Hepatocyte (in vitro differentiated cells): ENCODE measurements around the gene CCDC9. TPM values are rescaled to one million over a fixed set of nuclear protein-coding genes. Genes with fewer than 3 reads are reported as not detected.

Source experiments
- DNase-seq: peaks from one replicate; pipeline ENCODE4 v3.0.0-alpha.2; 2016; ENCODE audit warnings: low spot score
- H2AFZ ChIP-seq: fragments of 200-600 bp; sonication (generic); 2 replicates; pipeline ENCODE4 v1.6.0; 2016; ENCODE audit warnings: antibody characterized with exemption, mild to moderate bottlenecking
- H3K27ac ChIP-seq: fragments of 200-600 bp; sonication (generic); 2 replicates; pipeline ENCODE4 v1.5.1; 2016; ENCODE audit warnings: mild to moderate bottlenecking
- H3K27me3 ChIP-seq: fragments of 200-600 bp; sonication (generic); 2 replicates; pipeline ENCODE4 v1.6.1; 2016
- H3K36me3 ChIP-seq: fragments of 200-600 bp; sonication (generic); replicated peaks from 2 replicates; pipeline ENCODE4 v1.5.1; 2016; ENCODE audit warnings: low read depth; ENCODE audit not compliant: insufficient read depth
- H3K4me1 ChIP-seq: fragments of 200-600 bp; sonication (generic); 2 replicates; pipeline ENCODE4 v1.5.1; 2016; ENCODE audit warnings: mild to moderate bottlenecking, moderate library complexity; ENCODE audit not compliant: insufficient read depth
- H3K4me2 ChIP-seq: fragments of 200-600 bp; sonication (generic); 2 replicates; pipeline ENCODE4 v1.6.0; 2016
- H3K4me3 ChIP-seq: fragments of 200-600 bp; sonication (generic); 2 replicates; pipeline ENCODE4 v1.5.1; 2016; ENCODE audit warnings: mild to moderate bottlenecking
- H3K79me2 ChIP-seq: fragments of 200-600 bp; sonication (generic); 2 replicates; pipeline ENCODE4 v1.6.0; 2017; ENCODE audit warnings: mild to moderate bottlenecking
- H3K9me2 ChIP-seq: fragments of 200-600 bp; sonication (generic); replicated peaks from 2 replicates; pipeline ENCODE4 v1.6.0; 2017; ENCODE audit warnings: mild to moderate bottlenecking; ENCODE audit not compliant: insufficient read depth
- H3K9me3 ChIP-seq: fragments of 200-600 bp; sonication (generic); 2 replicates; pipeline ENCODE4 v1.5.1; 2016; ENCODE audit warnings: low read depth, mild to moderate bottlenecking
- H4K20me1 ChIP-seq: fragments of 200-600 bp; sonication (generic); 2 replicates; pipeline ENCODE4 v1.6.0; 2016; ENCODE audit warnings: mild to moderate bottlenecking; ENCODE audit not compliant: insufficient read depth, poor library complexity, severe bottlenecking
- EZH2 ChIP-seq: fragments of 200-600 bp; sonication (generic); IDR thresholded peaks from 2 replicates; pipeline ENCODE4 v1.6.1; 2016; ENCODE audit warnings: antibody characterized with exemption, mild to moderate bottlenecking, borderline replicate concordance
- EZH2phosphoT487 ChIP-seq: fragments of 200-600 bp; sonication (generic); IDR thresholded peaks from one replicate; pipeline ENCODE4 v1.6.1; 2018; ENCODE audit warnings: antibody characterized with exemption, mild to moderate bottlenecking, low read depth, moderate library complexity; ENCODE audit not compliant: unreplicated experiment, severe bottlenecking
- WGBS: methylation state at CpG from one replicate; pipeline ENCODE4 v1.1.6; 2016; ENCODE audit warnings: low lambda C conversion rate; ENCODE audit errors: missing lambda C conversion rate; 5-methylcytosine and 5-hydroxymethylcytosine counted together
- polyA plus RNA-seq: library from polyadenylated mRNA; unstranded; fragments of >200 nt; fragmentation: Nextera tagmentation; extraction: Ambion mirVana; gene quantifications from 2 replicates; pipeline ENCODE4 v1.2.1, GENCODE V29; 2016
- total RNA-seq: library from RNA; depleted of rRNA; stranded (reverse); fragments of >200 nt; gene quantifications from 2 replicates; pipeline ENCODE4 v1.2.3, GENCODE V29; 2014
- TF ChIP-seq, protein P1 (sequence below): fragments of 200-600 bp; sonication (generic); IDR thresholded peaks from 2 replicates; pipeline ENCODE4 v1.5.1; 2016; ENCODE audit warnings: antibody characterized with exemption, mild to moderate bottlenecking; ENCODE audit not compliant: poor library complexity

CCDC9 gene
- total and polyA plus RNA-seq, 2 experiments from 2014 or later = 7.9 to 13.0 TPM

DNA sequence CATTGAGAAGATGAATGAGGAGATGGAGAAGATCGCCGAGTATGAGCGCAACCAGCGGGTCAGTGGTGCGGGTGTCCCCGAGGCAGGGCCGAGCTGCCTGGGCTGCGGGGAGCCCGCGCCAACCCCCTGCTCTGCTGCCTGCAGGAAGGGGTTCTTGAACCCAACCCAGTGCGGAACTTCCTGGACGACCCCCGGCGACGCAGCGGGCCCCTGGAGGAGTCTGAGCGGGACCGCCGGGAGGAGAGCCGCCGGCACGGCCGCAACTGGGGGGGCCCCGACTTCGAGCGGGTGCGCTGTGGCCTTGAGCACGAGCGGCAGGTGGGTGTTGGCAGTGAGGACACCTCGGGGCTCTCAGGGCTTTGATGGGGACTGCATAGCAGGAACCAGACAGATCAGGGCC lies 8.3 kb downstream of the CCDC9 start:
- no peak for DNase-seq
- Histone ChIP-seq H3K27me3 (no peaks in the 10 kb centered on the region), H3K36me3 (no peaks in the 10 kb centered on the region), H3K79me2 (peaks cover 4% of the 10 kb centered on the region), H3K9me2 (no peaks in the 10 kb centered on the region), H3K4me2 (no peak overlapping the region), H3K4me1 (no peaks in the 10 kb centered on the region), H3K27ac (no peak overlapping the region), H3K4me3 (no peak overlapping the region), H2AFZ (no peak overlapping the region), H3K9me3 (no peaks in the 10 kb centered on the region), H4K20me1 (no peaks in the 10 kb centered on the region)
- TF ChIP-seq EZH2phosphoT487 (no peak), EZH2 (no peak)
- TF ChIP-seq, protein P1, sequence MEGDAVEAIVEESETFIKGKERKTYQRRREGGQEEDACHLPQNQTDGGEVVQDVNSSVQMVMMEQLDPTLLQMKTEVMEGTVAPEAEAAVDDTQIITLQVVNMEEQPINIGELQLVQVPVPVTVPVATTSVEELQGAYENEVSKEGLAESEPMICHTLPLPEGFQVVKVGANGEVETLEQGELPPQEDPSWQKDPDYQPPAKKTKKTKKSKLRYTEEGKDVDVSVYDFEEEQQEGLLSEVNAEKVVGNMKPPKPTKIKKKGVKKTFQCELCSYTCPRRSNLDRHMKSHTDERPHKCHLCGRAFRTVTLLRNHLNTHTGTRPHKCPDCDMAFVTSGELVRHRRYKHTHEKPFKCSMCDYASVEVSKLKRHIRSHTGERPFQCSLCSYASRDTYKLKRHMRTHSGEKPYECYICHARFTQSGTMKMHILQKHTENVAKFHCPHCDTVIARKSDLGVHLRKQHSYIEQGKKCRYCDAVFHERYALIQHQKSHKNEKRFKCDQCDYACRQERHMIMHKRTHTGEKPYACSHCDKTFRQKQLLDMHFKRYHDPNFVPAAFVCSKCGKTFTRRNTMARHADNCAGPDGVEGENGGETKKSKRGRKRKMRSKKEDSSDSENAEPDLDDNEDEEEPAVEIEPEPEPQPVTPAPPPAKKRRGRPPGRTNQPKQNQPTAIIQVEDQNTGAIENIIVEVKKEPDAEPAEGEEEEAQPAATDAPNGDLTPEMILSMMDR = no peak
- 98% methylated on average over 30 of the region's 30 CpGs for WGBS

DNA sequence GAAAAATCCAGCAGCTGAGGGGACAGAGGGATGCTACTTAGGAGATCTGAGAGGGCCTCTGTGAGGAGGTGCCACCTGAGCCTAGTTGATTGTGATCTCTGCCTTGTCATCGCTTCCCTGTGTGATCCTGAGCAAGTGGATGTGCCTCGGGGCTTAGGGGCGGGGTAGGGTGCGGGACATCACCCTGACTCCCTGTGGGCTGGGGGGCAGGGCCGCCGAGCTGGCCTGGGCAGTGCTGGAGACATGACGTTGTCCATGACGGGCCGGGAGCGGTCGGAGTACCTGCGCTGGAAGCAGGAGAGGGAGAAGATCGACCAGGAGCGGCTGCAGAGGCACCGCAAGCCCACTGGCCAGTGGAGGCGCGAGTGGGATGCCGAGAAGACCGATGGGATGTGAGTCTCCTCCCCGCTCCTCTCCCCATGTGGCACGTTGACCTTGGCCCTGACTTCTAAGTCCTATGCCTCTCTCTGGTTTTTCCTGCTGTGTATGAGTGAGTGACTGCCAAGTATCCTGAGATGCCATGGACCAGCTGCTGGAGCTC lies 10.1 kb downstream of the CCDC9 start:
- Histone ChIP-seq H3K9me2 (no peaks in the 10 kb centered on the region), H3K9me3 (no peaks in the 10 kb centered on the region), H3K79me2 (peaks cover 2% of the 10 kb centered on the region), H3K4me2 (no peak overlapping the region), H3K36me3 (no peaks in the 10 kb centered on the region), H3K27me3 (no peaks in the 10 kb centered on the region), H3K27ac (no peak overlapping the region), H3K4me3 (no peak overlapping the region), H4K20me1 (no peaks in the 10 kb centered on the region), H2AFZ (no peak overlapping the region), H3K4me1 (no peaks in the 10 kb centered on the region)
- TF ChIP-seq, protein P1 = no peak
- TF ChIP-seq EZH2phosphoT487 (no peak), EZH2 (no peak)
- no peak for DNase-seq
- 89% methylated on average over 16 of the region's 21 CpGs for WGBS

DNA sequence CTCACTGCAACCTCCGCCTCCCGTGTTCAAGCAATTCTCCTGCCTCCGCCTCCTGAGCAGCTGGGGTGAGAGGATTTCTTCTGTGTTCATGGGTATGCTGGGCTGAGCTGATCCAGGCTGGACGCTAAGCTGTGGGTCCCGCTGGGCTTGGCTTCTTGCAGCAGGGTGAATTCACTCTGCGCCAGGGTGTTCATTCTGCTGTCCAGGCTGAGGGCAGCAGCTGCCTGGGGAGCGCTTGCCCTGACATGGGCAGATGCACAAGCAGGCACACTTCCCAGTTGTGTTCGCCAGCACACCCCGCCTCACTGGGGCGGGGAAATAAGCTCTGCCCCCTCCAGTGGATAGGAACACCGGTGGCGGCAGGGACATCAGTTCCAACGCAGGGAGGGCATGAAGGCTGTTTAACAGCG lies 11.0 kb downstream of the CCDC9 start:
- no peak overlapping the region for H3K4me2 ChIP-seq
- no peak overlapping the region for H3K4me3 ChIP-seq
- H3K79me2 ChIP-seq = peaks cover 2% of the 10 kb centered on the region
- peaks cover under 1% of the 10 kb centered on the region for H3K4me1 ChIP-seq
- DNase-seq = no peak
- 92% methylated on average over 14 of the region's 14 CpGs for WGBS
- no peaks in the 10 kb centered on the region for H3K27me3 ChIP-seq
- no peaks in the 10 kb centered on the region for H4K20me1 ChIP-seq
- no peak overlapping the region for H2AFZ ChIP-seq
- no peak overlapping the region for H3K27ac ChIP-seq
- H3K36me3 ChIP-seq = no peaks in the 10 kb centered on the region
- no peaks in the 10 kb centered on the region for H3K9me2 ChIP-seq
- H3K9me3 ChIP-seq = no peaks in the 10 kb centered on the region
- TF ChIP-seq, protein P1 = no peak
- TF ChIP-seq EZH2phosphoT487 = no peak
- no peak for TF ChIP-seq EZH2

DNA sequence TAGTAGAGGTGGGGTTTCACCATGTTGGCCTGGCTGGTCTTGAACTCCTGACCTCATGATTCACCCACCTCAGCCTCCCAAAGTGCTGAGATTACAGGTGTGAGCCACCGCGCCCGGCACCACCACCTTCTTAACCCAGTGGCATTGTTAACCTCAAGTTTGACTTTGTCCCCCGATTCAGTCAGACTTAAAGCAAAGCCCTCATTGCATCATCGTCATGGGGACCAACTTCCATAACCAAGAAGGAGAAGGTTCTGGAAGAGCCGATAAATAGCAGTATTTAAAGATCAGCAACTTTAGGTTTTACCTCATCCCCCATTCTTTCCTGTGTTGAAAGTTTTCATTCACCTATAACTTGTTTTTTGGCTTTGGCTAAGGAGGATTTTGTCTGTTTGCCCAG lies 11.7 kb downstream of the CCDC9 start:
- TF ChIP-seq EZH2 (no peak), EZH2phosphoT487 (no peak)
- TF ChIP-seq, protein P1 = no peak
- H3K9me2 ChIP-seq = no peaks in the 10 kb centered on the region
- peaks cover 2% of the 10 kb centered on the region for H3K79me2 ChIP-seq
- no peak overlapping the region for H3K4me2 ChIP-seq
- H3K4me3 ChIP-seq = no peak overlapping the region
- H3K27me3 ChIP-seq = no peaks in the 10 kb centered on the region
- H4K20me1 ChIP-seq = no peaks in the 10 kb centered on the region
- 78% methylated on average over 6 of the region's 6 CpGs for WGBS
- no peaks in the 10 kb centered on the region for H3K36me3 ChIP-seq
- DNase-seq = no peak
- no peaks in the 10 kb centered on the region for H3K9me3 ChIP-seq
- H3K27ac ChIP-seq = no peak overlapping the region
- H2AFZ ChIP-seq = no peak overlapping the region
- H3K4me1 ChIP-seq = peaks cover 6% of the 10 kb centered on the region
